PFSK-1 (cell line): Measurements from ENCODE around the gene SLC39A11.

Experiments used
- POLR2AphosphoS5 ChIP-seq: IDR thresholded peaks from 2 replicates; pipeline ENCODE4 v1.6.1; 2012; ENCODE audit warnings: low read depth, mild to moderate bottlenecking, control low read depth, low read length, moderate library complexity
- SIN3A ChIP-seq: IDR thresholded peaks from 2 replicates; pipeline ENCODE4 v1.6.1; 2012; ENCODE audit warnings: mild to moderate bottlenecking, low read length, moderate library complexity, borderline replicate concordance; ENCODE audit not compliant: insufficient read depth
- TAF1 ChIP-seq: IDR thresholded peaks from 2 replicates; pipeline ENCODE4 v1.6.1; 2012; ENCODE audit warnings: low read length, control low read depth, borderline replicate concordance; ENCODE audit not compliant: insufficient read depth
- TF ChIP-seq, protein P1 (sequence below), 2 experiments: IDR thresholded peaks; 2 replicates each; pipeline versions ENCODE4 v1.6.1 to v1.8.0; 2011 to 2012; ENCODE audit warnings: low read depth in 2 of 2, low read length in 2 of 2, control low read depth in 1 of 2, inconsistent platforms in 1 of 2, mild to moderate bottlenecking in 1 of 2, moderate library complexity in 1 of 2; ENCODE audit not compliant: insufficient read depth in 1 of 2

DNA sequence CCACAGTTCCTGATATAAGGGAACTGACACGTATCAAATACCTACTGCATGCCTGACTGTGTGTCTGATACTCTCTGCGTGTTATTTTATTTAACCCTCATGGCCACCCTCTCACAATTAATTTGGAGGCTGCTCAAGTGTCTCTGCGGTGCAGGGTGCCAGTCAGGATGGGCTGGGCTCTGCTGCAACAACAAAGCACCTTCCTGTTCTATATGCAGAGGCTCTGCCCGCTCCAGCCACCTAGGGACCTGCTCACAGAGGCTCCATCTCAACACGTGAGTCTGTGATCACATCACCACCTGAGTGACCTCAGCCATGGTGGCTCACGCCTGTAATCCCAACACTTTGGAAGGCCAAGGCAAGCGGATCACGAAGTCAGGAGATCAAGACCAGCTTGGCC lies 87.1 kb downstream of the SLC39A11 start:
- no peak for TF ChIP-seq POLR2AphosphoS5
- TF ChIP-seq, protein P1, sequence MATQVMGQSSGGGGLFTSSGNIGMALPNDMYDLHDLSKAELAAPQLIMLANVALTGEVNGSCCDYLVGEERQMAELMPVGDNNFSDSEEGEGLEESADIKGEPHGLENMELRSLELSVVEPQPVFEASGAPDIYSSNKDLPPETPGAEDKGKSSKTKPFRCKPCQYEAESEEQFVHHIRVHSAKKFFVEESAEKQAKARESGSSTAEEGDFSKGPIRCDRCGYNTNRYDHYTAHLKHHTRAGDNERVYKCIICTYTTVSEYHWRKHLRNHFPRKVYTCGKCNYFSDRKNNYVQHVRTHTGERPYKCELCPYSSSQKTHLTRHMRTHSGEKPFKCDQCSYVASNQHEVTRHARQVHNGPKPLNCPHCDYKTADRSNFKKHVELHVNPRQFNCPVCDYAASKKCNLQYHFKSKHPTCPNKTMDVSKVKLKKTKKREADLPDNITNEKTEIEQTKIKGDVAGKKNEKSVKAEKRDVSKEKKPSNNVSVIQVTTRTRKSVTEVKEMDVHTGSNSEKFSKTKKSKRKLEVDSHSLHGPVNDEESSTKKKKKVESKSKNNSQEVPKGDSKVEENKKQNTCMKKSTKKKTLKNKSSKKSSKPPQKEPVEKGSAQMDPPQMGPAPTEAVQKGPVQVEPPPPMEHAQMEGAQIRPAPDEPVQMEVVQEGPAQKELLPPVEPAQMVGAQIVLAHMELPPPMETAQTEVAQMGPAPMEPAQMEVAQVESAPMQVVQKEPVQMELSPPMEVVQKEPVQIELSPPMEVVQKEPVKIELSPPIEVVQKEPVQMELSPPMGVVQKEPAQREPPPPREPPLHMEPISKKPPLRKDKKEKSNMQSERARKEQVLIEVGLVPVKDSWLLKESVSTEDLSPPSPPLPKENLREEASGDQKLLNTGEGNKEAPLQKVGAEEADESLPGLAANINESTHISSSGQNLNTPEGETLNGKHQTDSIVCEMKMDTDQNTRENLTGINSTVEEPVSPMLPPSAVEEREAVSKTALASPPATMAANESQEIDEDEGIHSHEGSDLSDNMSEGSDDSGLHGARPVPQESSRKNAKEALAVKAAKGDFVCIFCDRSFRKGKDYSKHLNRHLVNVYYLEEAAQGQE (IDR thresholded peaks at IDR 0.05; ENCODE audit: insufficient read depth in 1 of 2, low read depth in 2 of 2, low read length in 2 of 2) = no peak
- no peak for TF ChIP-seq TAF1
- TF ChIP-seq SIN3A = no peak
